Measurements from ENCODE around the gene AGRN.
A peak's percentile ranks its signal among the peaks of the same experiment; 100 is the strongest.
"Not testable (repeated sequence)": the region's sequence is repeated elsewhere in the genome, so short reads cannot be mapped to it uniquely, and the experiment has no call there.

AGRN gene

DNA sequence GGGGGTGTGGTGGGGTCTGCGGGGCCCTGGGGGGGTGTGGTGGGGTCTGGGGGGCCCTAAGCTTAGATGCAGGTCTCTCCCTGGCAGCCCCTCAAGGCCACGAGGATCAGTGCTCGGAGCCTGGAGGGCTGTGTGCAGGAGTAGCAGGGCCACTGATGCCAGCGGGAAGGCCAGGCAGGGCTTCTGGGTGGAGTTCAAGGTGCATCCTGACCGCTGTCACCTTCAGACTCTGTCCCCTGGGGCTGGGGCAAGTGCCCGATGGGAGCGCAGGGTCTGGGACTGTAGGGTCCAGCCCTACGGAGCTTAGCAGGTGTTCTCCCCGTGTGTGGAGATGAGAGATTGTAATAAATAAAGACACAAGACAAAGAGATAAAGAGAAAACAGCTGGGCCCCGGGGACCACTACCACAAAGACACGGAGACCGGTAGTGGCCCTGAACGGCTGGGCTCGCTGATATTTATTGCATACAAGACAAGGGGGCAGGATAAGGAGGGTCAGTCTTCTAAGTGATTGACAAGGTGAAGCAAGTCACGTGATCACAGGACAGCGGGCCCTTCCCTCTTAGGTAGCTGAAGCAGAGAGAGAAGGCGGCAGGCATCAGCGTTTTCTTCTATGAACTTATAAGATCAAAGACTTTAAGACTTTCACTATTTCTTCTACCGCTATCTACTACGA, 45.5 kb downstream of the AGRN start:
- DNase-seq (ENCODE audit: low read depth in 2 of 2): no peak

GRCh38 chr1:1065940-1066304, 46.0 kb downstream of the AGRN start:
- not testable (repeated sequence) for DNase-seq (ENCODE audit: low read depth in 2 of 2)

- no peak for DNase-seq (ENCODE audit: low read depth in 2 of 2)
Observed at GRCh38 chr1:1066403-1067283, 46.7 kb downstream of the AGRN start.

DNA sequence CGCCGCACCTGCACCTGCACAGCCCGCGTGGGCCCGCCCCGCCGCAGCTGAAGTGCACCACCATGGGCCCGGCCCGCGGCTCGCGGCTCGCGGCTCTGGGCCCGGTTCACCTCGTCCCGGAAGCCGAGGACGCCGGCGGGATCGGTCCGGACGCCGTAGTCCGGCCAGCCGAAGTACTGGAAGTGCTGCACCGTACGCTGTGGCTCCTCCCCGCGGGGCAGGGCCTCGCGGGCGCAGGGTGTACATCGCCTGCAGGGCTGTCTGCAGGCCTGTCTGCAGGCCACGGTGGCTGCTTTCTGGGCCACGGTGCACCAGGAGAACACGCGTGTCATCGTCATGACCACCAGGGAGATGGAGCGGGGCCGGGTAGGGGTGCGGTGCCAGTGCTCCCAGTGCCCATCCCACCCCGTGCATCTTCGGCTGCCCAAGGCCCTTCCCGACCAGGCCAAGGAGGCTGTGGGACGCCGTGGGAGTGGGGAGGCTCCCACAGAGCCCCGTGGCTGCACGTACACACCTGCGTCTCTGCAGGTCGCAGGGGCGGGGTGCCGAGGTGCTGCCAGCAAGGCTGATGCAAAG, 47.5 kb downstream of the AGRN start:
- no peak for DNase-seq (ENCODE audit: low read depth in 2 of 2)

DNA sequence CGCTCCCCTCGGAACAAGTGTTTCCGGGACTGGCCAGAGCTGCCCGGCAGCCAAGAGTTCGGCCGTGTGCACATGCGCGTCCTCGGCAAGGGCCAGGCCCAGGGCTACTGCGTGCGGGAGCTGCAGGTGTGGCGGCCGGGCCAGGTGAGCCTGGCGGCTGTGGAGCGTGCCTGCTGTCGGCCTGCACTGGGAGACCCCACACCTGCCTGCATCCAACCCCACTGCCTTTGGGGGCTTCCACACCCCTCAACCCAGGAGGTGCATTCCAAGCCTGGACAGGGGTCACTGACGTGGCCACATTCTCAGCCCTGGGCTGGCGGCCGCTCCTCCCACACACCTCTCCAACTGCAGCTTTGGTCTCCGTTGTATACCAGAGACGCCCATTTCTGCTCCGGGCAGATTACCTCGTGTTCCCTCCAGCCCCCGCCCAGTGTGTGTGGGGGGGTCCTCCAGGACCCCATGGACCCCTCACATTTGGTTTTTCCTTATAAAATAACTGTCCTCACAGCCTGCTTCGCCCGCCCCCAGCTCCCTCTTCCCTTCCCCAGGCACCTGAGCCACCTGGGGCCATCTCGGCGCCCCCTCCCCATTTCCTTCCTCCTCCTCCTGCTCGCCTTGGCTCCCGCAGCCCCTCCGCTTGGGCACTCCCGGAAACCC, 48.1 kb downstream of the AGRN start:
- no peak for DNase-seq (ENCODE audit: low read depth in 2 of 2)

GRCh38 chr1:1068517-1069055, 48.7 kb downstream of the AGRN start:
- no peak for DNase-seq (ENCODE audit: low read depth in 2 of 2)

- DNase-seq (ENCODE audit: low read depth in 2 of 2): peak; percentile 78 to 93
Observed at GRCh38 chr1:1069056-1069710, 49.3 kb downstream of the AGRN start.

DNA sequence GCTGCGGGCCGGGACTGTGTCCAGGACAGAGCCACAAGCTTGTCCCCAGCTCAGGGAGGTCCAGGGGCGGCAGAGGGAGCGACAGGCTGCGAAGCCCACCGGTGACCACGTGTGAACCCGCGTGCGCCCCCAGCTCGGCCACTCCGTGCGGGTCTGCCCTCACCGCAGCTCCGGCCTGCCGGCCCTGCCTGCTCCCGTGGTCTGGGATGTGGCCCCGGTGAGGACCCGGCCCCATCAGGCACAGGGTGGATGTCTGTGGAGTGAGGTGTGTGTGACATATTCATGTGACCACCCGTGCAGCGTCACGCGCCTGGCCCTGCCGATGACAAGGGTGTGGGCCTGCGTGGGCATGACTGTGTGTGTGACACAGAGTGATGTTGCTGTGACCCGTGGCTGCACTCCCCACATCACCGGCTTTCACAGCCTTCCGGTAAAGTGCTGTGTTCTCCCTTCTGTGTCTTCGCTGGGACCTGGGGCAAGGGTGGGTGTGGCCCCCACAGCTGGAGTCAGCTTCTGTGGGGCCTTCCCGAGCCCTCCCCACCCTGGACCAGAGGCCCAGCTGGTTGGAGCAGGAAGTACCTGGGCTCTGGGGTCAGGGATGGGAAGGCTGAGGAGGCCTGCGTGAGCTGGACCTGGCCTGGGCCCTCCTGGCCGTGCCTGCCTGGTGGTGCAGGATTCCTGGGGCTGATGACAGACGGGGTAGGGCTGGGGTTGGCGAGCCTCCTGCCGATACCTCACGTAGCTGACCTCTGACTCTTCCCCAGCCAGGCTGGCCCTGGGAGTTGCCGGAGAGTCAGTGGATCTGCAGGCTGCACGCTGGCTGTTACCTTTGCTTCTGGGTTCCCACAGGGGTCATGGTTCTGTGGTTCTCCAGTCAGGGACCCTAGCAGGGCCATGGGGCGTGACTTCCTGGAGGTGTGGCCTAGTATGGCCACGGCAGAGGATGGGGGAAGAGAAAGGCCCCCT, 50.1 kb downstream of the AGRN start:
- no peak for DNase-seq (ENCODE audit: low read depth in 2 of 2)

DNA sequence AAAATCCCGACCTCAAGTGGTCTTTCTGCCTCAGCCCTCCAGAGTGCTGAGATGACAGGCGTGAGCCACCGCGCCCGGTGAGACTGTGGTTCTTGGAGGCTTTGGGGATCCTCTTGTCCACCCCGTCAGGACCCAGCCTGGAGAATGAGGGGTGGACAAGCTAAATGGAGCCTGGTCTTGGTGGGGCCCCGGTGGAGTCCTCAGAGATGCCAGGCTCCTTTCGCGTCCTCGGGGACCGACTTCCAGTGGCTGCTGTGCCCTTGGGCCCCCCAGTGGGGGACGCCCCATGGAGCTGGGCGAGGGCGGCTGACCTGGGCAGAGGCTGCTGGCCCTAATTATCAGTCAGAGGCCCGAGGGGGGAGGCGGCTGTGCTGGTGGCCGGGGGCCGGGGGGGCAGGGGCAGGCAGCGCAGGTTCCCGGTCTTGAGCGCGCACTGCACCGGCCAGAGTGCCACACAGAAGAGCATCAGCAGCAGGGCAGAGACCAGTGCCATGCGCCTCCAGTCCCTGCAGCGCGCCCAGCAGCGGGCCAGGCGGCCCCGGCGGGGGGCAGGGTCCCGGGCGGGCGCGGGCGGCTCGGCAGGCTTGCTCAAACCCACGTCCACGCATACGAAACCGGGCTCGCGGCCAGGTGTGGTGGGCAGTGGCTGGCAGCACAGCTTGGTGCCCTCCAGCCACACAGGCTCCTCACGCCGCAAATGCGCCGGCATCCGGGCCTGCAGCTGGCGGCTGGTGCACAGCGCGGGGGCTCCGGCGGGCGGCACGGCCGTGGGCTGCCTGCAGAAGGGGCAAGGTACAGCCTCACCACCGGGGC, 51.8 kb downstream of the AGRN start:
- DNase-seq (ENCODE audit: low read depth in 2 of 2): no peak

GRCh38 chr1:1072299-1072848, 52.5 kb downstream of the AGRN start:
- DNase-seq (ENCODE audit: low read depth in 2 of 2): no peak

DNA sequence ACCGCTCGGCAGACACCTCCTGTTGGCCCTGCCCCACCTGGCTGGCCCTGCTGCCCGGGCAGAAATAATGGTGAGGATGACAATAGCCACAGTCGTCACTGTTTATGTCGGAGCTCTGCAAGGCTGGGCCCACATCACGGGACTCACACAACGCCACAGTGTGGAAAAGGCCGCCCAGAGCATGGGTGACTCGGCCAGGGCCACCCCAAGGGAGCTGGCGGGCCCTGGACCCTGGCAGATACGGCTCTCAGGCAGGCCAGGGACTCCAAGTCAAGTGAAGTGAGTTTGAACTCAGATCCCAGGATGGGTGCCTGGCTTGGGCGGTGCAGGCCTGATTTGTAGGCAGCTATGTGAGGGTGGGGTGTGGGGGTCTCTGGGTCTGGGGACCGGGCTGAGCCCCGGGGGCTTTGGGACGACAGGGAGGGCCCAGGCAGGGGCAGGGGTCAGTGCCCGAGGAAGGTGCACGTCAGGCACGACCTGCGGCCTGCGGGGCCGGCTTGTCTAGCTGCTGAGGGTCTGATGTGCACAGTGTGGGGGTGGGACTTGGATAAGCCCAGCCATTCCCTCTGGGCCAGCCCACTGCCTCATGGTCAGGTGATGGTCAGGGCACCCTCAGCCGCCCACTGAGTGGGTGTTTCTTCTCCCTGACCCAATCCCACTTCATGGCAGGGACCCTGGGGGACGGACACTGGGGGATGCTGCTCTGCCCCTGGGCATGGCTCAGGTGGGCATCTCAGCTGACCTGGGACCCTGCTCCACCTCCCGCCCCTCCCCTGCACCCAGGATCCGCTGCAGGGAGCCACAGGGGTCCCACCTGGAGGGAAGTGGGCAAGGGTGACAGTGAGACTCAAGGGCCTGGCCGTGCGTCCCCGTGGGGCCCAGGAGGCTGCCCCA, 53.2 kb downstream of the AGRN start:
- no peak for DNase-seq (ENCODE audit: low read depth in 2 of 2)

- no peak for DNase-seq (ENCODE audit: low read depth in 2 of 2)
Observed at GRCh38 chr1:1073743-1074587, 54.0 kb downstream of the AGRN start, which contains the start of gene RNF223. Gene RNF223, minus strand, starts transcription at chr1:1074306. Its CDS starts 1,740 bp downstream, at chr1:1072566.

DNA sequence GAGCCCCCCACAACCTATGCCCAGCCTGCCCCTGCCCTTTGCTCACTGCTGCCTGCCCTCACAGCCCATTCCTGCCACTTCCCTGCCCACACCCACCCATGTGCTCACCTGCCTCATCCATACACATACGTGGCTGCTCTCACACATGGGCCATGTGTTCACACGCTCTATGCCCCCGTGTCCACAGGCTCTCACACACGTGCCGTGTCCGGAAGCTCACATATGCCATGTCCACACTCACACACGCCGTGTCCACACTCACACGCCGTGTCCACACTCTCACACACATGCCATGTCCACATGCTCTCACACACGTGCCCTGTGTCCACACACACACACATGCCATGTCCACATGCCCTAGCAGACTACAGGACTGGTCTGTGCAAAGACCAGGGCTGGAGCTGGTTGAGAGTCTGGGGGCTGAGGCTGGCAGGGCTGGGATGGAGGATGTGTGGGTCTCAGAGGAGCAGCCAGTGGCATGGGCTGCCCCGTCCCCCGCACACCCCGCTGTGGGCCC, 54.8 kb downstream of the AGRN start:
- no peak for DNase-seq (ENCODE audit: low read depth in 2 of 2)

GRCh38 chr1:1075148-1075935, 55.4 kb downstream of the AGRN start:
- no peak for DNase-seq (ENCODE audit: low read depth in 2 of 2)

- DNase-seq (ENCODE audit: low read depth in 2 of 2): not testable (repeated sequence)
Observed at GRCh38 chr1:1077396-1077795, 57.5 kb downstream of the AGRN start.
